C4-2B (cell line): ENCODE data around the gene MVB12B.

Experiments used
- CTCF ChIP-seq: fragments of 450-650 bp; conservative IDR thresholded peaks from 2 replicates; pipeline ENCODE4 v1.5.1; 2017; ENCODE audit warnings: mild to moderate bottlenecking
- ZFX ChIP-seq: fragments of 450-650 bp; IDR thresholded peaks from 2 replicates; pipeline ENCODE4 v1.6.1; 2017

GRCh38 chr9:126491949-126492348, 165.3 kb downstream of the MVB12B start:
- no peak for TF ChIP-seq ZFX
- no peak for TF ChIP-seq CTCF
